Measurements from ENCODE around the gene SIGLEC15.
"Not testable (repeated sequence)": the region's sequence is repeated elsewhere in the genome, so short reads cannot be mapped to it uniquely, and the experiment has no call there.

SIGLEC15 gene

GRCh38 chr18:45844938-45845337, 19.5 kb downstream of the SIGLEC15 start:
- DNase-seq, result no peak

GRCh38 chr18:45845410-45845809, 19.9 kb downstream of the SIGLEC15 start:
- DNase-seq, result no peak

GRCh38 chr18:45847119-45847518, 21.6 kb downstream of the SIGLEC15 start:
- no peak for DNase-seq

GRCh38 chr18:45848643-45849042, 23.2 kb downstream of the SIGLEC15 start:
- DNase-seq, result not testable (repeated sequence)

- no peak for DNase-seq
Measured at GRCh38 chr18:45849529-45849928, 24.1 kb downstream of the SIGLEC15 start.

GRCh38 chr18:45850021-45850420, 24.5 kb downstream of the SIGLEC15 start:
- DNase-seq, result no peak

- DNase-seq, result no peak
Measured at GRCh38 chr18:45851161-45851925, 25.9 kb downstream of the SIGLEC15 start.

- no peak for DNase-seq
Measured at GRCh38 chr18:45852631-45853030, 27.2 kb downstream of the SIGLEC15 start.

GRCh38 chr18:45854036-45854586, 28.6 kb downstream of the SIGLEC15 start:
- DNase-seq, result no peak

- no peak for DNase-seq
Measured at GRCh38 chr18:45856531-45856930, 31.1 kb downstream of the SIGLEC15 start.

GRCh38 chr18:45859334-45859733, 33.9 kb downstream of the SIGLEC15 start:
- no peak for DNase-seq

GRCh38 chr18:45860492-45860891, 35.0 kb downstream of the SIGLEC15 start:
- no peak for DNase-seq

- no peak for DNase-seq
Measured at GRCh38 chr18:45860971-45861370, 35.5 kb downstream of the SIGLEC15 start.

- DNase-seq, result no peak
Measured at GRCh38 chr18:45861926-45862325, 36.5 kb downstream of the SIGLEC15 start.

GRCh38 chr18:45863469-45863868, 38.0 kb downstream of the SIGLEC15 start:
- no peak for DNase-seq

GRCh38 chr18:45864081-45864480, 38.6 kb downstream of the SIGLEC15 start:
- no peak for DNase-seq

- DNase-seq, result no peak
Measured at GRCh38 chr18:45865466-45865865, 40.0 kb downstream of the SIGLEC15 start.

GRCh38 chr18:45870419-45870818, 44.9 kb downstream of the SIGLEC15 start:
- no peak for DNase-seq

- DNase-seq, result no peak
Measured at GRCh38 chr18:45871431-45872084, 46.1 kb downstream of the SIGLEC15 start.

- DNase-seq, result no peak
Measured at GRCh38 chr18:45874491-45875184, 49.2 kb downstream of the SIGLEC15 start.

- no peak for DNase-seq
Measured at GRCh38 chr18:45876161-45876560, 50.7 kb downstream of the SIGLEC15 start.

GRCh38 chr18:45877403-45877802, 51.9 kb downstream of the SIGLEC15 start:
- no peak for DNase-seq
